GM18867 (cell line): Measurements from ENCODE around the gene UBR4.

Experiments
- ATAC-seq: cut with Tn5 transposase; IDR thresholded peaks from one replicate; pipeline ENCODE4 v1.9.1; 2021; ENCODE audit warnings: mild to moderate bottlenecking, moderate library complexity; ENCODE audit not compliant: unreplicated experiment

The UBR4 gene

DNA sequence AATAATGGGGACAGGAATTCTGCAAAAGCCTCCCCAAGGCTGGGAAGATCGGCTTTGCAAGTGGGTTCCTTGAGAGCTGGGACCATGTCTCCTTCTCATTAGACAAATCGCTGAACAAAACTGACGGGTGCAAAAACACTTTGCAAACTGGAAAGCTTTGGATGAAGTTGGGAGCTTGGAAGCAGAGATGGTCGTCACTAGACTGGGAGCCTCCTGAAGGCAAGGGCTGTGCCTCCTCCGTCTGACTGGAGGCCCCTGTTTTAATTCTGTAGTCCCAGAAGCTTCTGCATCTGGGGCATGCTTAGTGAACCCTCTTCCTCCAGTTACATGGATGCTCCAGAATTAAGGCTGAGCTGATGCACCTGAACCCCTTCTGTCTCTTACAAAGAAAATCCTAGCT lies 171.3 kb downstream of the UBR4 start:
- no peak for ATAC-seq

- no peak for ATAC-seq
Measured at GRCh38 chr1:19038096-19038495, 172.0 kb downstream of the UBR4 start.

- no peak for ATAC-seq
Measured at GRCh38 chr1:19037659-19038058, 172.4 kb downstream of the UBR4 start.

DNA sequence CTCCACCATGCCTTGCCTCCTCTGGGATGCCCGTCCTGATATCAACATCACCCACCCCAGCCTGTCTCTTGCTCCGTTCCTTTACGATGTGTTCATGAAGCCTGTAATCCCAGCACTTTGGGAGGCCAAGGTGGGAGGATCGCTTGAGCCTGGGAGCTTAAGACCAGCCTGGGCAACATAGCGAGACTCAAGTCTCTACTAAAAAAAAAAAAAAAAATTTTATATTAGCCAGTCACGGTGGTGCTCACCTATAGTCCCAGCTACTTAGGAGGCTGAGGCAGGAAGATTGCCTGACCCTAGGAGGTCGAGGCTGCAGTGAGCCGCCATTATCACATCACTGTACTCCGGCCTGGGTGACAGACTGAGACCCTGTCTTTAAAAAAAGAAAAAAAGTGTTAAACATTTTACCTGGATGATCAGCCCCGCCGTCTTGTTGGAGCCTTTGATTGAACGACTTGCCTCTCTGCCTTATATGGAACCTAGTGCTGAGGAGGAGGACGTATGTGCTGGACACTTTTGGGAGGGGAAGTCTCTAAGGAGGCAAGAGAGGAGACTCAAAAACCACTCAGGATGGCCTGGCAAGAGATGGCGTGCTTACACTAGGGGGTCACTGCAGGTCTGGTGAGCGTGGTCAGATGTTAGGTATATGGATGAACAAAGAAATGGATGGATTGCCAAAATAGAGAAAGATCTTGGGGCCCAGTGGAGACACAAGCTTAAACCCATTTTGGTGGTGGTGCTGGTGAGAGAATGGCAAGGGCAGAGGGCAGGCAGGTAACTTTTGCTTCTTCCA lies 173.1 kb downstream of the UBR4 start:
- no peak for ATAC-seq

- no peak for ATAC-seq
Measured at GRCh38 chr1:19036041-19036812, 173.8 kb downstream of the UBR4 start.

GRCh38 chr1:19035377-19036040 lies 174.6 kb downstream of the UBR4 start:
- no peak for ATAC-seq

GRCh38 chr1:19034721-19035120 lies 175.3 kb downstream of the UBR4 start:
- no peak for ATAC-seq

GRCh38 chr1:19033926-19034680 lies 176.0 kb downstream of the UBR4 start:
- no peak for ATAC-seq

DNA sequence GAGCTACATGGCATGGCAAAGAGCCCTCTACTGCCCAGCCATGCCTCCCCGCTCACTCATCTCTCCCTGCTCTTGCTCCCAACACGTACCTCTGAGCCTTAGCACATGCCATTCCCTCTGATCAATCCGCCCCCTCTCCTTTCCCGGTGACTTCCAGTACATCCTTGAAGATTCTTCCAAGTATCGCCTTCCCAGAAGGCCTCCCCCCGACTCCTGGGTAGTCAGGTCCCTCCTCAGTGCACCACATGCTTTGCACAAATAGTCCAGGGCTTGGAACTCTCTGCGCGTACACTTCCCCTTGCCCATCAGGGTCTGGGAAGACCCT lies 176.6 kb downstream of the UBR4 start:
- no peak for ATAC-seq

DNA sequence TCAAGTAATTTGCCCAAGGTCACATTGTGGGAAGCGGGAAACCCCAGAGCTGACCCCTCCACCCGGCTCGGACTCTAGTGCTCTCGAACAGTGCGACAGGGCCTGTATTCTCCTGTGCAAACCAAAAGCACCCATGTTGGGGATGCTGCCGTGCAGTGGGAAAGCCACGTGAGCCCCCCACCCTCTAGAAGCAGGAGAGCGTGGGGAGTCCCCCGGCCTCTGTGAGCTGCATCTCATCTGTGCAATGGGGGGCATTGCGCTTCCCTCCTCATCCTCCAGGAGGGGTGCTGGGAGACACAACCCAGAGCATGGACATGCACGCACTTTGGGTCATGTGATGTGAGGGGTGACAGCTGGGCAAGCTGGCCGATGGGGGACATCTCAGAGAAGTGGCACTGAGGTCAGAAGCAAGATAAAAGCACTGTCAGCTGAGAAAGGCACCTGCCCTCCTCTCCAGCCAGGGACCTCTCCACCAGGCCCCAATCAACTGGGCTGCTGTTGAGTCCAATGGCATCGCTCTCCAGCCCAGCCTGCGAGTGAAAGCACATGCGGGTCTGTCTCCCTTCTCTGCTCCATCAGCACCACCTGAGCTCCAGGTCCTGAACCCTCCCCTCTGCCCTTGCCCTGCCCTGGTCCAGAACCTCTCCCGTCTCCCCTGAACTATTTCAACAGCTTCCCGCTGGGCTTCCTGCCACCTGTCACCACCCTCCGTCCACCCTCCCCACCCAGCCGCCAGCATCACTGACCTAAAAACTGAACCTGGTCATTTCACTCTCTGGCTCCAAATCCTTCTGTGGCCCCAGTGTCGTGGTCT lies 177.2 kb downstream of the UBR4 start:
- no peak for ATAC-seq

GRCh38 chr1:19032413-19032695 lies 177.7 kb downstream of the UBR4 start:
- no peak for ATAC-seq

GRCh38 chr1:19029191-19030085 lies 180.6 kb downstream of the UBR4 start:
- ATAC-seq: no peak

- no peak for ATAC-seq
Measured at GRCh38 chr1:19028546-19029129, 181.4 kb downstream of the UBR4 start.

DNA sequence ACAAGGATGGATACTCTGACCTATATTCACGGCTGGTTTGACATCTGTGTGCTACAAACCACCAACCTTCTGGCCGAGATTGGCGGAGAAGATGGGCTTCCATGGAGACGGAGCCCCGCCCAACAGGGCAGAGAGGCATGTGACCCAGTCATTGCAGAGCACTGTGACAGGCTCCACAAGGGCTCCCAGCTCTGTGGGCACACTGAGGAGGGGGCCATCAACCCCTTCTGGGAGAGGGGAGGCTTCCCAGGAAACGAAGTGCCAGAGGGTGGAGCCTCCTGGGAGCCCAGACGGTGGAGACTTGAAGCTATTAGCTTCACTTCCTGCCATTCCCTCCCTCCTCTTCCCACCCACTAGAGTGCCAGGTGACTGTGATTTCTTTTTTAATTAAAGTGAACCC lies 182.0 kb downstream of the UBR4 start:
- no peak for ATAC-seq
